Testis (tissue), 3 donors: ENCODE measurements around the gene EDIL3. TPM values are rescaled to one million over a fixed set of nuclear protein-coding genes. Genes with fewer than 3 reads are reported as not detected.

Experiments
- DNase-seq: peaks from one replicate; pipeline ENCODE4 v3.0.0-alpha.2; 2019
- H3K27ac ChIP-seq, 2 donors: fragments of 200-600 bp; sonication (generic); one replicate each; pipeline ENCODE4 v1.5.1; 2019
- H3K27me3 ChIP-seq: fragments of 200-600 bp; sonication (generic); one replicate; pipeline ENCODE4 v1.5.1; 2019
- H3K36me3 ChIP-seq: fragments of 200-600 bp; sonication (generic); one replicate; pipeline ENCODE4 v1.5.1; 2017; ENCODE audit warnings: low read depth; ENCODE audit errors: missing control alignments
- H3K4me1 ChIP-seq: fragments of 200-600 bp; sonication (generic); one replicate; pipeline ENCODE4 v1.5.1; 2019
- H3K4me3 ChIP-seq, 2 donors: fragments of 200-600 bp; sonication (generic); one replicate each; pipeline ENCODE4 v1.5.1; 2017 to 2019
- H3K9me3 ChIP-seq: fragments of 200-600 bp; sonication (generic); one replicate; pipeline ENCODE4 v1.5.1; 2017
- CTCF ChIP-seq, 3 experiments: fragments of 450-650 bp in 2 of 3; fragments of 200-600 bp in 1 of 3; sonication (generic) in 1 of 3; IDR thresholded peaks; one replicate each; pipeline ENCODE4 v1.5.1; 2016 to 2019; ENCODE audit warnings: antibody characterized with exemption in 3 of 3, mild to moderate bottlenecking in 2 of 3, moderate library complexity in 1 of 3
- POLR2A ChIP-seq: fragments of 450-650 bp; IDR thresholded peaks from one replicate; pipeline ENCODE4 v1.6.1; 2017; ENCODE audit warnings: antibody characterized with exemption, mild to moderate bottlenecking, moderate library complexity
- WGBS, 2 donors: methylation state at CpG; one replicate each; pipeline ENCODE4 v1.1.5; 2018; 5-methylcytosine and 5-hydroxymethylcytosine counted together
- intact Hi-C: fragments of 100-400 bp; cut with DNase I; formaldehyde crosslinking; loops from one replicate; pipeline ENCODE4 v1.15.1; 2023; ENCODE audit warnings: low total_unique reads
- polyA plus RNA-seq: library from polyadenylated mRNA; stranded (reverse); fragments of 350-450 nt; fragmentation: Illumina TruSeq; extraction: RNeasy Lipid Tissue Mini Kit (QIAGEN cat#74804); gene quantifications from one replicate; pipeline ENCODE4 v1.2.3, GENCODE V29; 2014; ENCODE audit warnings: low read depth, low replicate concordance; ENCODE audit not compliant: insufficient read depth
- total RNA-seq, 2 donors: library from RNA; depleted of rRNA; stranded (reverse); fragments of >200 nt; gene quantifications; one replicate each; pipeline ENCODE4 v1.2.3, GENCODE V29; 2016

Gene EDIL3
- total and polyA plus RNA-seq, 3 donors from 2014 or later, result 3.4 to 8.6 (median 3.5) TPM

GRCh38 chr5:83964271-83964670 is 420.4 kb downstream of the EDIL3 start:
- TF ChIP-seq POLR2A (no peak), CTCF (IDR thresholded peaks at IDR 0.05) (no peak)
- Histone ChIP-seq H3K4me1 (no peaks in the 10 kb centered on the region), H3K36me3 (no peaks in the 10 kb centered on the region), H3K27ac (no peak overlapping the region), H3K27me3 (no peaks in the 10 kb centered on the region), H3K4me3 (no peak overlapping the region), H3K9me3 (no peaks in the 10 kb centered on the region)
- no peak for DNase-seq
- intact Hi-C loops, result no loop called here
- 84 to 86% methylated on average over 1 of the region's 1 CpG for WGBS, 2 donors

- Histone ChIP-seq H3K9me3 (no peaks in the 10 kb centered on the region), H3K27ac (no peak overlapping the region), H3K36me3 (no peaks in the 10 kb centered on the region), H3K4me3 (no peak overlapping the region), H3K4me1 (no peaks in the 10 kb centered on the region), H3K27me3 (no peaks in the 10 kb centered on the region)
- no peak for DNase-seq
- no peak for TF ChIP-seq POLR2A
- no peak for TF ChIP-seq CTCF (IDR thresholded peaks at IDR 0.05)
- WGBS, 2 donors, result 80 to 87% methylated on average over 1 of the region's 1 CpG
- intact Hi-C loops, result no loop called here
These were observed 427.5 kb downstream of the EDIL3 start for GRCh38 chr5:83957188-83957587.

- no peaks in the 10 kb centered on the region for H3K36me3 ChIP-seq
- no peaks in the 10 kb centered on the region for H3K9me3 ChIP-seq
- H3K27me3 ChIP-seq, result no peaks in the 10 kb centered on the region
- no peak overlapping the region for H3K27ac ChIP-seq
- H3K4me3 ChIP-seq, result no peak overlapping the region
- DNase-seq, result no peak
- intact Hi-C loops, result no loop called here
- no peaks in the 10 kb centered on the region for H3K4me1 ChIP-seq
- no peak for TF ChIP-seq CTCF (IDR thresholded peaks at IDR 0.05)
- TF ChIP-seq POLR2A, result no peak
These were observed 428.3 kb downstream of the EDIL3 start for GRCh38 chr5:83956386-83956785.

GRCh38 chr5:83955916-83956315 is 428.8 kb downstream of the EDIL3 start:
- no peak for DNase-seq
- 90 to 95% methylated on average over 1 of the region's 1 CpG for WGBS, 2 donors
- H3K4me3 ChIP-seq, result no peak overlapping the region
- no peaks in the 10 kb centered on the region for H3K9me3 ChIP-seq
- TF ChIP-seq POLR2A (no peak), CTCF (IDR thresholded peaks at IDR 0.05) (no peak)
- intact Hi-C loops, result no loop called here
- no peaks in the 10 kb centered on the region for H3K4me1 ChIP-seq
- no peaks in the 10 kb centered on the region for H3K36me3 ChIP-seq
- H3K27ac ChIP-seq, result no peak overlapping the region
- H3K27me3 ChIP-seq, result no peaks in the 10 kb centered on the region

GRCh38 chr5:83947763-83948162 is 436.9 kb downstream of the EDIL3 start:
- WGBS, 2 donors, result 95% methylated on average over 3 of the region's 3 CpGs
- intact Hi-C loops, result no loop called here
- TF ChIP-seq CTCF (IDR thresholded peaks at IDR 0.05) (no peak), POLR2A (no peak)

More at GRCh38 chr5:83947763-83948162, 436.9 kb downstream of the EDIL3 start:
- DNase-seq, result no peak
- Histone ChIP-seq H3K4me3 (no peak overlapping the region), H3K9me3 (no peaks in the 10 kb centered on the region), H3K4me1 (no peaks in the 10 kb centered on the region), H3K36me3 (no peaks in the 10 kb centered on the region), H3K27ac (no peak overlapping the region), H3K27me3 (no peaks in the 10 kb centered on the region)
